CD4-positive, alpha-beta T cell (primary cell): Measurements from ENCODE around the gene MT4. TPM values are rescaled to one million over a fixed set of nuclear protein-coding genes. Genes with fewer than 3 reads are reported as not detected.
A peak's percentile ranks its signal among the peaks of the same experiment; 100 is the strongest.

Experiments
- ATAC-seq: fragments of 200-7000 bp; cut with Tn5 transposase; one replicate; pipeline ENCODE4 v1.10.0; 2022; ENCODE audit warnings: mild to moderate bottlenecking; ENCODE audit not compliant: poor library complexity
- CTCF ChIA-PET: fragments of 350-600 bp; sonication (Branson Sonifier 250); formaldehyde crosslinking; loops from one replicate; lab custom pipeline; 2021; ENCODE audit warnings: antibody characterized with exemption, inconsistent platforms; lab: Charles Lee
- POLR2A ChIA-PET: fragments of 350-600 bp; sonication (Branson Sonifier 250); formaldehyde crosslinking; loops from one replicate; lab custom pipeline; 2021; ENCODE audit warnings: antibody characterized with exemption, inconsistent platforms; lab: Charles Lee
- DNase-seq, 14 experiments: peaks; one replicate each; pipeline ENCODE4 v3.0.0-alpha.2; 2013 to 2020; ENCODE audit warnings: mixed read lengths in 2 of 14
- H3K27ac ChIP-seq, 2 donors: one replicate each; pipeline versions ENCODE4 v1.5.1 to v1.7.0; 2013; ENCODE audit warnings: low read length in 2 of 2, low read depth in 1 of 2, mild to moderate bottlenecking in 1 of 2
- H3K27me3 ChIP-seq, 2 experiments: 1 replicate in 1 of 2; 2 replicates in 1 of 2; pipeline versions ENCODE4 v1.6.1 to v1.7.0; 2013; ENCODE audit warnings: low read length in 2 of 2, control low read depth in 1 of 2, mild to moderate bottlenecking in 1 of 2, moderate library complexity in 1 of 2; ENCODE audit not compliant: insufficient read depth in 2 of 2, control insufficient read depth in 1 of 2
- H3K36me3 ChIP-seq: one replicate; pipeline ENCODE4 v1.6.1; 2013; ENCODE audit warnings: low read length, control low read depth; ENCODE audit not compliant: insufficient read depth
- H3K4me1 ChIP-seq: one replicate; pipeline ENCODE4 v1.6.1; 2013; ENCODE audit warnings: low read length, control low read depth; ENCODE audit not compliant: insufficient read depth
- H3K4me3 ChIP-seq: one replicate; pipeline ENCODE4 v1.5.1; 2013; ENCODE audit warnings: mild to moderate bottlenecking, low read length, moderate library complexity
- H3K9me3 ChIP-seq, 2 experiments: 1 replicate in 1 of 2; 2 replicates in 1 of 2; pipeline versions ENCODE4 v1.6.1 to v1.7.0; 2013; ENCODE audit warnings: low read length in 2 of 2, mild to moderate bottlenecking in 2 of 2, control low read depth in 1 of 2, moderate library complexity in 1 of 2; ENCODE audit not compliant: control insufficient read depth in 1 of 2, insufficient read depth in 1 of 2
- H3K27ac Mint-ChIP-seq: one replicate; pipeline ENCODE4 v1.8.0; 2020; ENCODE audit warnings: mixed read lengths
- H3K27me3 Mint-ChIP-seq: one replicate; pipeline ENCODE4 v1.8.0; 2021; ENCODE audit warnings: mixed read lengths
- H3K36me3 Mint-ChIP-seq: one replicate; pipeline ENCODE4 v1.8.0; 2021; ENCODE audit warnings: low read depth, mixed read lengths
- H3K4me1 Mint-ChIP-seq: one replicate; pipeline ENCODE4 v1.8.0; 2021; ENCODE audit warnings: low read depth, mixed read lengths
- H3K4me3 Mint-ChIP-seq: one replicate; pipeline ENCODE4 v1.8.0; 2020; ENCODE audit warnings: mild to moderate bottlenecking, mixed read lengths
- H3K9me3 Mint-ChIP-seq: one replicate; pipeline ENCODE4 v1.8.0; 2020; ENCODE audit warnings: mixed read lengths
- intact Hi-C, 2 experiments: fragments of 100-400 bp; cut with DNase I in 1 of 2; cut with micrococcal nuclease in 1 of 2; formaldehyde crosslinking; loops; one replicate each; pipeline versions ENCODE4 v1.15.1 to v1.9.0; 2023 to 2025; cut with DNase I, micrococcal nuclease
- total RNA-seq, 174 experiments: library from RNA in 2 of 174; stranded (reverse) in 2 of 174; gene quantifications; one replicate each; pipeline ENCODE4 v1.2.3 and lab custom pipeline; 2021 to 2026
- TF ChIP-seq, protein P1 (sequence below): fragments of 200-600 bp; IDR thresholded peaks from one replicate; pipeline ENCODE4 v1.8.0; 2022; ENCODE audit warnings: antibody characterized with exemption, mild to moderate bottlenecking

MT4 gene
- total RNA-seq, 2 experiments from 2014 or later = not detected

DNA sequence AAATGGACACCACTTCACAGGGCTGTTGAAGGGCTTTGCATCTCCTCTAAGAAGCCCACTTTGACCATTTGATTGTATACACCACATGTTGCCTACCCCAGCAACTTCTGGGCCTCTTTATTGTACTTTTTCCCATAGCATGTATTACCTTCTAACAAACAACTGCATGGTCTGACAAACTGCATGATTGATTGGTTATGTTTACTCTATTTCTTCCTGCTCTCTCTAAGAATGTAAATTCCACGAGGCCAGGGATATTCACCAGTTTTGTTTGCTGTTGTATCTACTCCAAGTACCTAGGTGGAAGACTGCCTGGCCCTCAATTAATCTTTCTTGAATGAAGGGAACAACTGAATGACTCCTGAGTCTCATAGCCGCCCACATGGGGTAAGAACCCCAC is 22.8 kb upstream of the MT4 start:
- Histone ChIP-seq H3K9me3 (no peaks in the 10 kb centered on the region), H3K27me3 (peaks cover 0 to 15% of the 10 kb centered on the region in 2 experiments), H3K4me3 (no peak overlapping the region), H3K27ac (no peak overlapping the region), H3K4me1 (peaks cover 2% of the 10 kb centered on the region), H3K36me3 (no peaks in the 10 kb centered on the region)
- H3K4me3 Mint-ChIP-seq = no peak overlapping the region
- ATAC-seq (no peak), DNase-seq (no peak)
- H3K4me1 Mint-ChIP-seq = peaks cover under 1% of the 10 kb centered on the region
- no peak overlapping the region for H3K27ac Mint-ChIP-seq
- ChIA-PET CTCF (interaction anchor here (0.6 kb wide), 1 partner anchor 160 kb away, joined by 3 read pairs; no protein-coding TSS in a partner anchor), POLR2A (no interaction called here)
- H3K27me3 Mint-ChIP-seq = peaks cover 26% of the 10 kb centered on the region
- H3K36me3 Mint-ChIP-seq = no peaks in the 10 kb centered on the region
- no peaks in the 10 kb centered on the region for H3K9me3 Mint-ChIP-seq
- TF ChIP-seq, protein P1, sequence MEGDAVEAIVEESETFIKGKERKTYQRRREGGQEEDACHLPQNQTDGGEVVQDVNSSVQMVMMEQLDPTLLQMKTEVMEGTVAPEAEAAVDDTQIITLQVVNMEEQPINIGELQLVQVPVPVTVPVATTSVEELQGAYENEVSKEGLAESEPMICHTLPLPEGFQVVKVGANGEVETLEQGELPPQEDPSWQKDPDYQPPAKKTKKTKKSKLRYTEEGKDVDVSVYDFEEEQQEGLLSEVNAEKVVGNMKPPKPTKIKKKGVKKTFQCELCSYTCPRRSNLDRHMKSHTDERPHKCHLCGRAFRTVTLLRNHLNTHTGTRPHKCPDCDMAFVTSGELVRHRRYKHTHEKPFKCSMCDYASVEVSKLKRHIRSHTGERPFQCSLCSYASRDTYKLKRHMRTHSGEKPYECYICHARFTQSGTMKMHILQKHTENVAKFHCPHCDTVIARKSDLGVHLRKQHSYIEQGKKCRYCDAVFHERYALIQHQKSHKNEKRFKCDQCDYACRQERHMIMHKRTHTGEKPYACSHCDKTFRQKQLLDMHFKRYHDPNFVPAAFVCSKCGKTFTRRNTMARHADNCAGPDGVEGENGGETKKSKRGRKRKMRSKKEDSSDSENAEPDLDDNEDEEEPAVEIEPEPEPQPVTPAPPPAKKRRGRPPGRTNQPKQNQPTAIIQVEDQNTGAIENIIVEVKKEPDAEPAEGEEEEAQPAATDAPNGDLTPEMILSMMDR = no peak
- intact Hi-C loops = no loop called here

DNA sequence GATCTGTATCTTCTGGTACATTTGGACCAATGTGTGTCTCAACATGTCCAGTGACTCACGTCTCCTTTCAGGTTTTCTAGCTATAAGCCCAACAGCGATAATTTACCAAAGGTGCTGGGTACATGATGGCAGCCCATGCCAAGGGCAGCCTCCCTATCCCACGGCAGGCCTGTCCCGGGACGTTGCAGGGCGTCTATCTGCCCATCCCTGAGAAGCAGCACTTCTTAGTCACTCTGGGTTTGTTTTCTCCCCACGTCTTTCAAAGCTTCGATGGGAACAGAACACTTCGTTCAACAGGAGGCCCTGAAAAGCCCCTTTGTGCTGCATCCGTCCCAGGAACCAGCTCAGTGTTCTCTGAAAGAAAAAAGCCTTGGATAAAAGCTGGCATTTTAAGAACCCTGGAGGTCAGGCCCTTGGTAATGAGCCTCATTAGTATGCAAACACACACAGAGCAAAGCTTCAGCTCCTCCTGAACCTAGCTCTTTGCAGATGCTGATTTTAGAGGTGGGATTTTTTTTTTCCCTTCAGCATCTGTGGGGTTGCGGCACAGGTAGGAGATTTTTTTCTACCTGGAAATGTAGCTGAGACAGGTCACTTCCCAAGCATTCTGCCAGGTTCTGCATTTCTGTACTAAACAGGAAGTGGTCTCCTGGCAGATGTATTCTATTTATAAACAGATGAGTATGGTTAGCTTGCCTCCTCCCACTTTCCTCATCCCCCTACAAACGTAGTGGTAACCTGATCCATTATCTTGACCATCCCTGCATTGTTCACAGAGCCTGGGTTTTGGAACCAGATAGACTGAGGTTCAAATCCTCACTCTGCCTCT is 17.5 kb upstream of the MT4 start:
- Histone ChIP-seq H3K4me1 (peaks cover 15% of the 10 kb centered on the region), H3K9me3 (no peaks in the 10 kb centered on the region), H3K4me3 (no peak overlapping the region), H3K36me3 (no peaks in the 10 kb centered on the region), H3K27me3 (no peaks in the 10 kb centered on the region), H3K27ac (no peak overlapping the region)
- ATAC-seq (peak; percentile 29), DNase-seq (peak in 1 of 14 experiments; percentile 35)
- Mint-ChIP-seq H3K4me3 (no peak overlapping the region), H3K27ac (no peak overlapping the region), H3K27me3 (peaks cover 6% of the 10 kb centered on the region), H3K9me3 (no peaks in the 10 kb centered on the region), H3K36me3 (no peaks in the 10 kb centered on the region), H3K4me1 (peaks cover 16% of the 10 kb centered on the region)
- TF ChIP-seq, protein P1 = no peak
- intact Hi-C loops = no loop called here
- ChIA-PET CTCF (no interaction called here), POLR2A (interaction anchor here (0.6 to 1.6 kb wide), 3 partner anchors 28 to 62 kb away, joined by 4 to 6 read pairs (median 5); partner anchors contain the start of gene BBS2)

DNA sequence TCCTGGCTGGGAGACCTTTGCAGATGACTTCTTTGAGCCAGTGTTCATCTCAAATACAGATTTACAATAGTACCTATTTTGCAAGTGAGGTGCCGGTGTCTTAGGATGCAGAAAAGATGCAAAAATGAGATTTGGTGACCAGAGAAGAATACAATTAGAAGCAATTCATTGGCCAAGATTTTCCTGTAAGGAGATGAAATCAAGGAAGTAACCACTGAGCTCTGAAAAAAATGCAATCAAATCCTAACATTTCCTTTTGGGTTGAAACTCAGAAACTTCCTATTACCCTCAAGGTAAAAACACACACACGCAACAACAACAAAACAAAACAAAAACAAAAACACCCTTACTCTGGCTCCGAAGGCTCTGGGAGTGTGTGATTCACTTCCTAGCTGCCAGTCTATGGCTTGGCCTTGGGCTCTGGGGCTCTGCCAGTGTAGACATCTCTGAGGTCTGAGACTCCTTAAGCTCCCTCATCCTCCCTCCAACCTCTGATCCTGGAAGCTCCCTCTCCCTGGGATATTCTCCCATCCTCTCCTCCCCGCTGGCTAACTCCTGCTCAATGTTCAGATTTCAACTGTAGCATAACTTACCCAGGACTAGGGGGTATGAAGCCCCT is 16.8 kb upstream of the MT4 start:
- Histone ChIP-seq H3K27ac (no peak overlapping the region), H3K4me3 (no peak overlapping the region), H3K27me3 (no peaks in the 10 kb centered on the region), H3K9me3 (no peaks in the 10 kb centered on the region), H3K4me1 (peaks cover 15% of the 10 kb centered on the region), H3K36me3 (no peaks in the 10 kb centered on the region)
- intact Hi-C loops = no loop called here
- no peak for ATAC-seq
- H3K36me3 Mint-ChIP-seq = no peaks in the 10 kb centered on the region
- H3K9me3 Mint-ChIP-seq = no peaks in the 10 kb centered on the region
- TF ChIP-seq, protein P1 = no peak
- DNase-seq = no peak
- no peak overlapping the region for H3K27ac Mint-ChIP-seq
- CTCF ChIA-PET = no interaction called here
- POLR2A ChIA-PET = interaction anchor here (1.2 to 1.6 kb wide), 2 partner anchors 29 to 61 kb away, joined by 5 to 6 read pairs; partner anchors contain the start of gene BBS2
- H3K4me3 Mint-ChIP-seq = no peak overlapping the region
- H3K4me1 Mint-ChIP-seq = peaks cover 16% of the 10 kb centered on the region
- H3K27me3 Mint-ChIP-seq = peaks cover 5% of the 10 kb centered on the region
